H1 (cell line): ENCODE measurements around the gene ZBTB22. TPM values are rescaled to one million over a fixed set of nuclear protein-coding genes. Genes with fewer than 3 reads are reported as not detected.

Source experiments
- BACH1 ChIP-seq: IDR thresholded peaks from 2 replicates; pipeline ENCODE4 v1.6.1; 2012; ENCODE audit warnings: low read length, improper control_type of control experiment
- CBX8 ChIP-seq: fragments of 300-800, 300-1000 bp; sonication (generic); IDR thresholded peaks from 2 replicates; pipeline ENCODE4 v1.7.1; 2016; ENCODE audit warnings: low read depth, low read length, borderline replicate concordance
- CHD1 ChIP-seq: IDR thresholded peaks from 2 replicates; pipeline ENCODE4 v1.6.1; 2012; ENCODE audit warnings: low read depth, low read length, improper control_type of control experiment
- CHD2 ChIP-seq: IDR thresholded peaks from 2 replicates; pipeline ENCODE4 v1.6.1; 2012; ENCODE audit warnings: low read length, improper control_type of control experiment
- EZH2 ChIP-seq: fragments of 200-600 bp; sonication (generic); IDR thresholded peaks from 2 replicates; pipeline ENCODE4 v1.7.1; 2012; ENCODE audit warnings: low read depth, mild to moderate bottlenecking, moderate library complexity, low read length, inconsistent platforms; ENCODE audit not compliant: severe bottlenecking
- HDAC6 ChIP-seq: IDR thresholded peaks from one replicate; pipeline ENCODE4 v1.7.1; 2012; ENCODE audit warnings: low read depth, mild to moderate bottlenecking, inconsistent platforms, low read length, moderate library complexity
- KDM1A ChIP-seq: fragments of 200-600, 300-600 bp; sonication (generic); IDR thresholded peaks from 2 replicates; pipeline ENCODE4 v1.7.1; 2016; ENCODE audit warnings: mild to moderate bottlenecking, low read length, borderline replicate concordance
- KDM4A ChIP-seq: IDR thresholded peaks from one replicate; pipeline ENCODE4 v1.7.1; 2012; ENCODE audit warnings: low read depth, mild to moderate bottlenecking, moderate library complexity, low read length, inconsistent platforms; ENCODE audit not compliant: severe bottlenecking
- PHF8 ChIP-seq: fragments of 200-600 bp; sonication (generic); conservative IDR thresholded peaks from 2 replicates; pipeline ENCODE4 v1.7.1; 2012; ENCODE audit warnings: low read depth, mild to moderate bottlenecking, inconsistent platforms, low read length, moderate library complexity
- RFX5 ChIP-seq: IDR thresholded peaks from 2 replicates; pipeline ENCODE4 v1.6.1; 2011; ENCODE audit warnings: low read depth, low read length, improper control_type of control experiment, borderline replicate concordance
- SUZ12 ChIP-seq: fragments of 200-600 bp; sonication (generic); IDR thresholded peaks from 2 replicates; pipeline ENCODE4 v1.6.1; 2012; ENCODE audit warnings: mild to moderate bottlenecking, inconsistent platforms, low read length, moderate library complexity, mixed read lengths
- TAF1 ChIP-seq: IDR thresholded peaks from 2 replicates; pipeline ENCODE4 v1.6.1; 2011; ENCODE audit warnings: mild to moderate bottlenecking, low read depth, low read length
- TCF12 ChIP-seq: IDR thresholded peaks from 2 replicates; pipeline ENCODE4 v1.6.1; 2011; ENCODE audit warnings: low read depth, mild to moderate bottlenecking, low read length
- TEAD4 ChIP-seq: IDR thresholded peaks from 2 replicates; pipeline ENCODE4 v1.6.1; 2012; ENCODE audit warnings: low read depth, low read length, inconsistent platforms, mixed read lengths
- ZNF274 ChIP-seq: IDR thresholded peaks from 2 replicates; pipeline ENCODE4 v1.7.0; 2012; ENCODE audit warnings: low read length, borderline replicate concordance; ENCODE audit errors: extremely low read depth
- polyA plus RNA-seq, 7 experiments: library from polyadenylated mRNA; depleted of rRNA in 3 of 7; stranded (reverse) in 5 of 7; unstranded in 2 of 7; fragments of >200 nt in 5 of 7; fragments of 200-250 nt in 2 of 7; gene quantifications; 1 replicate in 5 of 7; 2 replicates in 1 of 7; 4 replicates in 1 of 7; pipeline versions ENCODE4 v1.2.1 to v1.2.3, GENCODE V29; 2011 to 2013; ENCODE audit warnings: missing spikeins in 2 of 7, mixed read lengths in 2 of 7
- total RNA-seq: library from RNA; stranded (reverse); fragmentation: NEBNext Ultra II Directional; extraction: Animal tissue kit (Norgen Biotek cat#: 25700); gene quantifications from 2 replicates; pipeline ENCODE4 v1.2.1, GENCODE V29; 2021
- TF ChIP-seq, protein P1 (sequence below), 3 experiments: IDR thresholded peaks; 1 replicate in 2 of 3; 2 replicates in 1 of 3; pipeline versions ENCODE4 v1.5.1 to v1.6.1; 2011; ENCODE audit warnings: low read length in 3 of 3, mild to moderate bottlenecking in 3 of 3, inconsistent platforms in 2 of 3, low read depth in 1 of 3, moderate library complexity in 1 of 3; ENCODE audit not compliant: insufficient read depth in 1 of 3; ENCODE audit errors: control extremely low read depth in 1 of 3
- TF ChIP-seq, protein P2 (sequence below): IDR thresholded peaks from 2 replicates; pipeline ENCODE4 v1.6.1; 2012; ENCODE audit warnings: inconsistent platforms

ZBTB22 gene
- total and polyA plus RNA-seq, 2 of the 8 experiments (the other 6 are each of a cell fraction or from before 2014, with no cell fraction given): 7.4 to 9.9 TPM

DNA sequence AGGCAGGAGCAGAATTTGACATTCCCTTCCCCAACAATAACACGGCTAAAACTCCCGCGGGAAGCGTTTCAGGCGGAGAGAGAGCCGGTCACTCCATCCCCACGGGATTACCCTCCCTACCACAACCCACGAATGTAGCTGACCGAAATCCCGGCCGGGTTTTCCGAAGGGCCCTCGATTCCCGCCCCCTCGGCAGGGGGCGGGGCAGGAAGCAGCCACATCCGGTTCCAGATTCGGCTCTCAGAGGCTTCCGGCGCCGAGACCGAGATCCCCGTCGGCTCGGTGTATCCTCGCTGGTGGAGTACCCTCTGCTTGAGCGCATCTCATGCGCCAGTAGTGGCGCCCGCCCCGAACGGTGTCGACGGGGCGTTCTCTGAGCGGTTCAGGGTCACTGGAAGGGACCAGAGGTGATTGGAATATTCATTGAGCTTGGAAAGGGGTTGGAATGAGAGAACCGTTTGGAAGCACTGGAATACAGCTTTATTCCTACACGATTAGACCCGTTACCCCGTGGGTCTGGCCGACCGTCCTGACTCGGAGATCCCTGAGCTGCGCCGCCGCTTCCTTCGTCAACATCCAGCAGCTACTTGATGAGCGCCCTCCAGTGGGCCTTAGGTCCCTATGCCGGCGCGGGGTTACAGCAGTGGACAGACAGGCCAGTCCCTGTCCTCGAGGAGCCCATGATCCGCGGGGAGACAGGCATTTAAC is 18.2 kb downstream of the ZBTB22 start (continued):
- TF ChIP-seq EZH2 (no peak), PHF8 (peak; percentile 73), TEAD4 (no peak), SUZ12 (no peak), RFX5 (0 out of 2 replicates have a peak, but pooled peaks have one; percentile 29), KDM4A (peak; percentile 54), ZNF274 (no peak), TCF12 (no peak), CHD2 (no peak; the same call in 1 of the 2 replicates), BACH1 (peak; percentile 88), HDAC6 (no peak), CHD1 (no peak), TAF1 (peak; percentile 63), KDM1A (0 out of 2 replicates have a peak, but pooled peaks have one; percentile 76), CBX8 (no peak)
- TF ChIP-seq, protein P1, sequence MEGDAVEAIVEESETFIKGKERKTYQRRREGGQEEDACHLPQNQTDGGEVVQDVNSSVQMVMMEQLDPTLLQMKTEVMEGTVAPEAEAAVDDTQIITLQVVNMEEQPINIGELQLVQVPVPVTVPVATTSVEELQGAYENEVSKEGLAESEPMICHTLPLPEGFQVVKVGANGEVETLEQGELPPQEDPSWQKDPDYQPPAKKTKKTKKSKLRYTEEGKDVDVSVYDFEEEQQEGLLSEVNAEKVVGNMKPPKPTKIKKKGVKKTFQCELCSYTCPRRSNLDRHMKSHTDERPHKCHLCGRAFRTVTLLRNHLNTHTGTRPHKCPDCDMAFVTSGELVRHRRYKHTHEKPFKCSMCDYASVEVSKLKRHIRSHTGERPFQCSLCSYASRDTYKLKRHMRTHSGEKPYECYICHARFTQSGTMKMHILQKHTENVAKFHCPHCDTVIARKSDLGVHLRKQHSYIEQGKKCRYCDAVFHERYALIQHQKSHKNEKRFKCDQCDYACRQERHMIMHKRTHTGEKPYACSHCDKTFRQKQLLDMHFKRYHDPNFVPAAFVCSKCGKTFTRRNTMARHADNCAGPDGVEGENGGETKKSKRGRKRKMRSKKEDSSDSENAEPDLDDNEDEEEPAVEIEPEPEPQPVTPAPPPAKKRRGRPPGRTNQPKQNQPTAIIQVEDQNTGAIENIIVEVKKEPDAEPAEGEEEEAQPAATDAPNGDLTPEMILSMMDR (IDR thresholded peaks at IDR 0.05; ENCODE audit: control extremely low read depth in 1 of 3, insufficient read depth in 1 of 3, low read depth in 1 of 3, low read length in 3 of 3): peak; percentile 73 to 86 (median 78)
- TF ChIP-seq, protein P2, sequence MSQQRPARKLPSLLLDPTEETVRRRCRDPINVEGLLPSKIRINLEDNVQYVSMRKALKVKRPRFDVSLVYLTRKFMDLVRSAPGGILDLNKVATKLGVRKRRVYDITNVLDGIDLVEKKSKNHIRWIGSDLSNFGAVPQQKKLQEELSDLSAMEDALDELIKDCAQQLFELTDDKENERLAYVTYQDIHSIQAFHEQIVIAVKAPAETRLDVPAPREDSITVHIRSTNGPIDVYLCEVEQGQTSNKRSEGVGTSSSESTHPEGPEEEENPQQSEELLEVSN: peak; percentile 52
- TF ChIP-seq, all 59 proteins: peak for 22
